WTC11 (cell line): ENCODE results near the gene EDN1. TPM values are rescaled to one million over a fixed set of nuclear protein-coding genes. Genes with fewer than 3 reads are reported as not detected.

Experiments
- ATAC-seq: fragments of 200-7000 bp; cut with Tn5 transposase; 2 replicates; pipeline ENCODE4 v1.10.0; 2021; ENCODE audit warnings: mild to moderate bottlenecking, moderate library complexity
- CTCF ChIA-PET: fragments of 300-600 bp; sonication (Branson Sonifier 250); formaldehyde crosslinking; loops from one replicate; lab custom pipeline; 2021; ENCODE audit warnings: antibody characterized with exemption; lab: Charles Lee
- POLR2A ChIA-PET: fragments of 350-600 bp; sonication (Branson Sonifier 250); formaldehyde crosslinking; loops from one replicate; lab custom pipeline; 2021; ENCODE audit warnings: antibody characterized with exemption; lab: Charles Lee
- DNase-seq: peaks from one replicate; pipeline ENCODE4 v3.0.0; 2021; ENCODE audit warnings: low spot score
- H3K27ac Mint-ChIP-seq: 2 replicates; pipeline ENCODE4 v1.8.0; 2021; ENCODE audit warnings: mixed read lengths
- H3K27me3 Mint-ChIP-seq: 2 replicates; pipeline ENCODE4 v1.8.0; 2021; ENCODE audit warnings: low read depth, mild to moderate bottlenecking, moderate library complexity, mixed read lengths
- H3K36me3 Mint-ChIP-seq: 2 replicates; pipeline ENCODE4 v1.8.0; 2021; ENCODE audit warnings: mixed read lengths
- H3K4me1 Mint-ChIP-seq: 2 replicates; pipeline ENCODE4 v1.8.0; 2022; ENCODE audit warnings: mixed read lengths
- H3K4me3 Mint-ChIP-seq: 2 replicates; pipeline ENCODE4 v1.8.0; 2021; ENCODE audit warnings: mild to moderate bottlenecking, moderate library complexity, mixed read lengths
- H3K9me3 Mint-ChIP-seq: 2 replicates; pipeline ENCODE4 v1.8.0; 2021; ENCODE audit warnings: mixed read lengths
- ESRRA ChIP-seq: sonication (generic); formaldehyde crosslinking; IDR thresholded peaks from 2 replicates; pipeline ENCODE4 v1.8.1; 2022; ENCODE audit warnings: mild to moderate bottlenecking, missing genetic modification reagents, borderline replicate concordance
- FOXJ3 ChIP-seq: sonication (generic); formaldehyde crosslinking; IDR thresholded peaks from 2 replicates; pipeline ENCODE4 v1.9.0; 2021; ENCODE audit warnings: missing genetic modification reagents, mild to moderate bottlenecking, borderline replicate concordance
- IRF2 ChIP-seq: sonication (generic); formaldehyde crosslinking; IDR thresholded peaks from 2 replicates; pipeline ENCODE4 v1.8.0; 2022; ENCODE audit warnings: low read depth, missing genetic modification reagents, borderline replicate concordance
- JAZF1 ChIP-seq: fragments of 250-450 bp; sonication (Bioruptor Pico); IDR thresholded peaks from 2 replicates; pipeline ENCODE4 v1.9.0; 2021; ENCODE audit warnings: moderate library complexity, mild to moderate bottlenecking, inconsistent platforms
- NFE2L1 ChIP-seq: sonication (generic); formaldehyde crosslinking; IDR thresholded peaks from 2 replicates; pipeline ENCODE4 v1.8.1; 2023; ENCODE audit warnings: missing genetic modification reagents
- RORB ChIP-seq: fragments of 250-450 bp; sonication (Bioruptor Pico); IDR thresholded peaks from 2 replicates; pipeline ENCODE4 v1.9.0; 2021; ENCODE audit warnings: mild to moderate bottlenecking
- TEAD1 ChIP-seq: sonication (generic); formaldehyde crosslinking; IDR thresholded peaks from 2 replicates; pipeline ENCODE4 v1.8.0; 2022; ENCODE audit warnings: mild to moderate bottlenecking, missing genetic modification reagents
- ZNF121 ChIP-seq: sonication (generic); formaldehyde crosslinking; IDR thresholded peaks from 2 replicates; pipeline ENCODE4 v1.8.0; 2023; ENCODE audit warnings: missing genetic modification reagents
- total RNA-seq: library from RNA; stranded (reverse); gene quantifications from 3 replicates; pipeline ENCODE4 v1.2.3, GENCODE V29; 2021
- TF ChIP-seq, protein P1 (sequence below): fragments of 250-450 bp; sonication (Bioruptor Pico); IDR thresholded peaks from 2 replicates; pipeline ENCODE4 v2.1.2; 2022; ENCODE audit warnings: mild to moderate bottlenecking, moderate library complexity
- TF ChIP-seq, protein P2 (sequence below): sonication (generic); formaldehyde crosslinking; conservative IDR thresholded peaks from 2 replicates; pipeline ENCODE4 v1.8.1; 2023; ENCODE audit warnings: mild to moderate bottlenecking, low read depth, missing genetic modification reagents, moderate library complexity
- TF ChIP-seq, protein P3 (sequence below): sonication (generic); formaldehyde crosslinking; IDR thresholded peaks from 2 replicates; pipeline ENCODE4 v1.8.0; 2022; ENCODE audit warnings: missing genetic modification reagents
- TF ChIP-seq, protein P4 (sequence below): fragments of 250-450 bp; sonication (Bioruptor Pico); IDR thresholded peaks from 2 replicates; pipeline ENCODE4 v1.9.0; 2021; ENCODE audit warnings: mild to moderate bottlenecking
- TF ChIP-seq, protein P5 (sequence below): sonication (generic); formaldehyde crosslinking; IDR thresholded peaks from 2 replicates; pipeline ENCODE4 v1.8.0; 2022; ENCODE audit warnings: mild to moderate bottlenecking, missing genetic modification reagents
- TF ChIP-seq, protein P6 (sequence below): sonication (generic); formaldehyde crosslinking; IDR thresholded peaks from 2 replicates; pipeline ENCODE4 v1.8.1; 2023; ENCODE audit warnings: mild to moderate bottlenecking, missing genetic modification reagents, moderate library complexity

EDN1 gene
- total RNA-seq, 1 experiment from 2014 or later, result 1.0 TPM

DNA sequence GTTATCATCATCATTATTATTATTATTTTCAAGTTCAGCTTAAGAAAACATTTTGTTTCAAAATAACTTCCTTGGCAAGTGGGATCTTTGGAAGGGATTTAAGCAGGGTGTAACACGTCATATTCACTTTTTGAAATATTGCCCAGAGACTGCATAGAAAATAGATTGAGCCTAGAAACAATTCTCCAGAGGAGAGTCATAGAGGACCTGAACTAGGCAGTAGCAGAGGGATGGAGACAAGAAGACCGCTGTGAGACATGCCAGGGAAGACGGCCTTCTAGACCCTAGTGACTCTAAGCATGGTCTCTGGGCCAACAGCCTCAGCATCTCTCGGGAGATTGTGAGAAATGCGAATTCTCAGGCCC is 55.5 kb downstream of the EDN1 start:
- Mint-ChIP-seq H3K36me3 (peaks cover 13% of the 10 kb centered on the region), H3K4me3 (no peak overlapping the region), H3K27ac (no peak overlapping the region), H3K4me1 (peaks cover 24% of the 10 kb centered on the region), H3K27me3 (no peaks in the 10 kb centered on the region; the same call in 1 of the 2 replicates), H3K9me3 (peaks cover 14% of the 10 kb centered on the region)
- POLR2A ChIA-PET, result no interaction called here
- TF ChIP-seq, protein P1, sequence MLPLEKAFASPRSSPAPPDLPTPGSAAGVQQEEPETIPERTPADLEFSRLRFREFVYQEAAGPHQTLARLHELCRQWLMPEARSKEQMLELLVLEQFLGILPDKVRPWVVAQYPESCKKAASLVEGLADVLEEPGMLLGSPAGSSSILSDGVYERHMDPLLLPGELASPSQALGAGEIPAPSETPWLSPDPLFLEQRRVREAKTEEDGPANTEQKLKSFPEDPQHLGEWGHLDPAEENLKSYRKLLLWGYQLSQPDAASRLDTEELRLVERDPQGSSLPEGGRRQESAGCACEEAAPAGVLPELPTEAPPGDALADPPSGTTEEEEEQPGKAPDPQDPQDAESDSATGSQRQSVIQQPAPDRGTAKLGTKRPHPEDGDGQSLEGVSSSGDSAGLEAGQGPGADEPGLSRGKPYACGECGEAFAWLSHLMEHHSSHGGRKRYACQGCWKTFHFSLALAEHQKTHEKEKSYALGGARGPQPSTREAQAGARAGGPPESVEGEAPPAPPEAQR (CRISPR knock-in tag), result no peak
- TF ChIP-seq, protein P2, sequence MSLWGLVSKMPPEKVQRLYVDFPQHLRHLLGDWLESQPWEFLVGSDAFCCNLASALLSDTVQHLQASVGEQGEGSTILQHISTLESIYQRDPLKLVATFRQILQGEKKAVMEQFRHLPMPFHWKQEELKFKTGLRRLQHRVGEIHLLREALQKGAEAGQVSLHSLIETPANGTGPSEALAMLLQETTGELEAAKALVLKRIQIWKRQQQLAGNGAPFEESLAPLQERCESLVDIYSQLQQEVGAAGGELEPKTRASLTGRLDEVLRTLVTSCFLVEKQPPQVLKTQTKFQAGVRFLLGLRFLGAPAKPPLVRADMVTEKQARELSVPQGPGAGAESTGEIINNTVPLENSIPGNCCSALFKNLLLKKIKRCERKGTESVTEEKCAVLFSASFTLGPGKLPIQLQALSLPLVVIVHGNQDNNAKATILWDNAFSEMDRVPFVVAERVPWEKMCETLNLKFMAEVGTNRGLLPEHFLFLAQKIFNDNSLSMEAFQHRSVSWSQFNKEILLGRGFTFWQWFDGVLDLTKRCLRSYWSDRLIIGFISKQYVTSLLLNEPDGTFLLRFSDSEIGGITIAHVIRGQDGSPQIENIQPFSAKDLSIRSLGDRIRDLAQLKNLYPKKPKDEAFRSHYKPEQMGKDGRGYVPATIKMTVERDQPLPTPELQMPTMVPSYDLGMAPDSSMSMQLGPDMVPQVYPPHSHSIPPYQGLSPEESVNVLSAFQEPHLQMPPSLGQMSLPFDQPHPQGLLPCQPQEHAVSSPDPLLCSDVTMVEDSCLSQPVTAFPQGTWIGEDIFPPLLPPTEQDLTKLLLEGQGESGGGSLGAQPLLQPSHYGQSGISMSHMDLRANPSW, result no peak
- TF ChIP-seq, protein P3, sequence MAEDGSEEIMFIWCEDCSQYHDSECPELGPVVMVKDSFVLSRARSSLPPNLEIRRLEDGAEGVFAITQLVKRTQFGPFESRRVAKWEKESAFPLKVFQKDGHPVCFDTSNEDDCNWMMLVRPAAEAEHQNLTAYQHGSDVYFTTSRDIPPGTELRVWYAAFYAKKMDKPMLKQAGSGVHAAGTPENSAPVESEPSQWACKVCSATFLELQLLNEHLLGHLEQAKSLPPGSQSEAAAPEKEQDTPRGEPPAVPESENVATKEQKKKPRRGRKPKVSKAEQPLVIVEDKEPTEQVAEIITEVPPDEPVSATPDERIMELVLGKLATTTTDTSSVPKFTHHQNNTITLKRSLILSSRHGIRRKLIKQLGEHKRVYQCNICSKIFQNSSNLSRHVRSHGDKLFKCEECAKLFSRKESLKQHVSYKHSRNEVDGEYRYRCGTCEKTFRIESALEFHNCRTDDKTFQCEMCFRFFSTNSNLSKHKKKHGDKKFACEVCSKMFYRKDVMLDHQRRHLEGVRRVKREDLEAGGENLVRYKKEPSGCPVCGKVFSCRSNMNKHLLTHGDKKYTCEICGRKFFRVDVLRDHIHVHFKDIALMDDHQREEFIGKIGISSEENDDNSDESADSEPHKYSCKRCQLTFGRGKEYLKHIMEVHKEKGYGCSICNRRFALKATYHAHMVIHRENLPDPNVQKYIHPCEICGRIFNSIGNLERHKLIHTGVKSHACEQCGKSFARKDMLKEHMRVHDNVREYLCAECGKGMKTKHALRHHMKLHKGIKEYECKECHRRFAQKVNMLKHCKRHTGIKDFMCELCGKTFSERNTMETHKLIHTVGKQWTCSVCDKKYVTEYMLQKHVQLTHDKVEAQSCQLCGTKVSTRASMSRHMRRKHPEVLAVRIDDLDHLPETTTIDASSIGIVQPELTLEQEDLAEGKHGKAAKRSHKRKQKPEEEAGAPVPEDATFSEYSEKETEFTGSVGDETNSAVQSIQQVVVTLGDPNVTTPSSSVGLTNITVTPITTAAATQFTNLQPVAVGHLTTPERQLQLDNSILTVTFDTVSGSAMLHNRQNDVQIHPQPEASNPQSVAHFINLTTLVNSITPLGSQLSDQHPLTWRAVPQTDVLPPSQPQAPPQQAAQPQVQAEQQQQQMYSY (CRISPR knock-in tag), result no peak
- TF ChIP-seq, protein P4, sequence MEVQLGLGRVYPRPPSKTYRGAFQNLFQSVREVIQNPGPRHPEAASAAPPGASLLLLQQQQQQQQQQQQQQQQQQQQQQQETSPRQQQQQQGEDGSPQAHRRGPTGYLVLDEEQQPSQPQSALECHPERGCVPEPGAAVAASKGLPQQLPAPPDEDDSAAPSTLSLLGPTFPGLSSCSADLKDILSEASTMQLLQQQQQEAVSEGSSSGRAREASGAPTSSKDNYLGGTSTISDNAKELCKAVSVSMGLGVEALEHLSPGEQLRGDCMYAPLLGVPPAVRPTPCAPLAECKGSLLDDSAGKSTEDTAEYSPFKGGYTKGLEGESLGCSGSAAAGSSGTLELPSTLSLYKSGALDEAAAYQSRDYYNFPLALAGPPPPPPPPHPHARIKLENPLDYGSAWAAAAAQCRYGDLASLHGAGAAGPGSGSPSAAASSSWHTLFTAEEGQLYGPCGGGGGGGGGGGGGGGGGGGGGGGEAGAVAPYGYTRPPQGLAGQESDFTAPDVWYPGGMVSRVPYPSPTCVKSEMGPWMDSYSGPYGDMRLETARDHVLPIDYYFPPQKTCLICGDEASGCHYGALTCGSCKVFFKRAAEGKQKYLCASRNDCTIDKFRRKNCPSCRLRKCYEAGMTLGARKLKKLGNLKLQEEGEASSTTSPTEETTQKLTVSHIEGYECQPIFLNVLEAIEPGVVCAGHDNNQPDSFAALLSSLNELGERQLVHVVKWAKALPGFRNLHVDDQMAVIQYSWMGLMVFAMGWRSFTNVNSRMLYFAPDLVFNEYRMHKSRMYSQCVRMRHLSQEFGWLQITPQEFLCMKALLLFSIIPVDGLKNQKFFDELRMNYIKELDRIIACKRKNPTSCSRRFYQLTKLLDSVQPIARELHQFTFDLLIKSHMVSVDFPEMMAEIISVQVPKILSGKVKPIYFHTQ (CRISPR knock-in tag), result no peak
- TF ChIP-seq RORB (no peak), ESRRA (no peak), IRF2 (CRISPR knock-in tag) (no peak), FOXJ3 (no peak), JAZF1 (CRISPR knock-in tag) (no peak), NFE2L1 (CRISPR knock-in tag) (no peak), TEAD1 (CRISPR knock-in tag) (no peak), ZNF121 (no peak)
- TF ChIP-seq, protein P5, sequence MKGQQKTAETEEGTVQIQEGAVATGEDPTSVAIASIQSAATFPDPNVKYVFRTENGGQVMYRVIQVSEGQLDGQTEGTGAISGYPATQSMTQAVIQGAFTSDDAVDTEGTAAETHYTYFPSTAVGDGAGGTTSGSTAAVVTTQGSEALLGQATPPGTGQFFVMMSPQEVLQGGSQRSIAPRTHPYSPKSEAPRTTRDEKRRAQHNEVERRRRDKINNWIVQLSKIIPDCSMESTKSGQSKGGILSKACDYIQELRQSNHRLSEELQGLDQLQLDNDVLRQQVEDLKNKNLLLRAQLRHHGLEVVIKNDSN (CRISPR knock-in tag), result no peak
- TF ChIP-seq, protein P6, sequence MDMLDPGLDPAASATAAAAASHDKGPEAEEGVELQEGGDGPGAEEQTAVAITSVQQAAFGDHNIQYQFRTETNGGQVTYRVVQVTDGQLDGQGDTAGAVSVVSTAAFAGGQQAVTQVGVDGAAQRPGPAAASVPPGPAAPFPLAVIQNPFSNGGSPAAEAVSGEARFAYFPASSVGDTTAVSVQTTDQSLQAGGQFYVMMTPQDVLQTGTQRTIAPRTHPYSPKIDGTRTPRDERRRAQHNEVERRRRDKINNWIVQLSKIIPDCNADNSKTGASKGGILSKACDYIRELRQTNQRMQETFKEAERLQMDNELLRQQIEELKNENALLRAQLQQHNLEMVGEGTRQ, result no peak
- DNase-seq (no peak), ATAC-seq (no peak)
- CTCF ChIA-PET, result no interaction called here
